Measurements from ENCODE around the gene GPS2.

GPS2 gene, protein sequence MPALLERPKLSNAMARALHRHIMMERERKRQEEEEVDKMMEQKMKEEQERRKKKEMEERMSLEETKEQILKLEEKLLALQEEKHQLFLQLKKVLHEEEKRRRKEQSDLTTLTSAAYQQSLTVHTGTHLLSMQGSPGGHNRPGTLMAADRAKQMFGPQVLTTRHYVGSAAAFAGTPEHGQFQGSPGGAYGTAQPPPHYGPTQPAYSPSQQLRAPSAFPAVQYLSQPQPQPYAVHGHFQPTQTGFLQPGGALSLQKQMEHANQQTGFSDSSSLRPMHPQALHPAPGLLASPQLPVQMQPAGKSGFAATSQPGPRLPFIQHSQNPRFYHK

DNA sequence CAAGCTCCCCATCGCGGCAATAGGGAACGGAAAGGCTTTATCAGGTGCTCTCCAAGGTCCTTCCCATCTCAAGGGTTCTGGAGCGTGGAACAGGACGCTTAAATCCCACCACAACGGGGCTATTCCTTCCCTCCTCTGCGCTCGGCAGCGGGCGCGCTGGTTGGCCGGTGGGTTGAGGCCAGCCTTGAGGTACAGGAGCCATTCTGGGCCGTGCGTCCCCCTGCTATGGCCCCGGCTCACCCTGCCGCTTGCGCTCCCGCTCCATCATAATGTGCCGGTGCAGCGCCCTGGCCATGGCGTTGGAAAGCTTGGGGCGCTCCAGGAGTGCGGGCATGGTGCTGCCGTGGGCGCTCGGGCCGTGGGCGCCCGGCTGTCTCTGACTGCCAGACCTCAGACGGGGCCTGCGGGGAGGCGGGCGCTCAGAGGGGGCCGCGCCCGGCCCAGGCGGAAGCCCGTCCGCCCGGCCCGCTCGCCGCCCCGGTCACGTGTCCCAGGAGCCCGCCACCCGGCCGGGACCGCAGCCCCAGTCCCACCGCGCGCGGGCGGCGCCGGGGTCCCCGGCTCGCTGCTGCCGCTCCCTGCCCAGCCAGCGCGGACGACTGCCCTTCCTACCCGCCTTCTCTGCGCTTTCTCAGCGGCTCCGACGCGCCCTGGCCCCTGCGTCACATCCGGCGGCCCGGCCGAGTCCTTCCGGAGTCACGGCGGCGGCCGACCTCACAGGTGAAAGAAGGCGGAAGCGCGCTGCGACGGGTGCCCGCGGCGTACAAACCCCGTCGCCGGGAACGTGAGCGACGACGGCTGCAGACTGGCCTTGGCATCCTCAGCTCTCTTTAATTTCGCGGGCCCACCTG is at the start of gene GPS2:
GPS2 (minus strand) TSS at position 642 of the 851 bp plus-strand sequence; CDS start at position 334, 308 bp downstream.
- peak; percentile 43 for DNase-seq (ENCODE audit: low read depth)

DNA sequence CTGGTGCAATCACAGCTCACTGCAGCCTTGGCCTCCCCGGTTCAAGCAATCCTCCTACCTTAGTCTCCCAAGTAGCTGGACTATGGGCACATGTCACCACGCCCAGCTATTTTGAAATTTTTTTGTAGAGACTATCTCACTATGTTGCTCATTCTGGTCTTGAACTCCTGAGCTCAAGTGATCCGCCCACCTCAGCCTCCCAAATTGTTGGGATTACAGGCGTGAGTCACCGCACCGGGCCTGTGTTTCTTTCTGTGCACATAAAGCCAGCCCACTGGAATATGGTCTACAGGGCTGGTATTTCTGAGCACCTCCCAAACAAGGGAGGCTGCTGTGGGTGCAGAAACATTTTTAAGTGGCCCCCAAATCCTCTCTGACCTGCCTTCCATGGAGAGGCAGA is 48.2 kb upstream of the GPS2 start:
- DNase-seq (ENCODE audit: low read depth): no peak

DNA sequence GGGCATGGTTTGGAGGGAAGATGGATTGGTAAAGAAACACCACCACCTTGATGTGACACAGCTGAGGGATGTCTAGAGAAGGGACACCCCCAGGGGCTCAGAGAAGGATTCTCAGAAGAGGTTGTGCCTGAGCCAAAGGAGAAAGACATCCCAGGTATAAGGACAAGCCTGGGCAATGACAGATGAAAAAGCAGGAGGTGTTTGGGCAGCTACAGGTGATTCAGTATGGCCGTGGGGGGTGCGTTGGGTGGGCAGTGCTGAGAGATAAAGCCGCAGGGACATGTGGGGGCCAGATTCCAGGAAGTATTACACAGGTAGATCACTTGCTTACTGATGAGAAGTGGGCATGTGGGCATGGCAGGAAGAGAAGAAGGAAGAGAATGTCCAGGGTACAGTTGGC is 46.7 kb upstream of the GPS2 start:
- DNase-seq (ENCODE audit: low read depth): no peak

DNA sequence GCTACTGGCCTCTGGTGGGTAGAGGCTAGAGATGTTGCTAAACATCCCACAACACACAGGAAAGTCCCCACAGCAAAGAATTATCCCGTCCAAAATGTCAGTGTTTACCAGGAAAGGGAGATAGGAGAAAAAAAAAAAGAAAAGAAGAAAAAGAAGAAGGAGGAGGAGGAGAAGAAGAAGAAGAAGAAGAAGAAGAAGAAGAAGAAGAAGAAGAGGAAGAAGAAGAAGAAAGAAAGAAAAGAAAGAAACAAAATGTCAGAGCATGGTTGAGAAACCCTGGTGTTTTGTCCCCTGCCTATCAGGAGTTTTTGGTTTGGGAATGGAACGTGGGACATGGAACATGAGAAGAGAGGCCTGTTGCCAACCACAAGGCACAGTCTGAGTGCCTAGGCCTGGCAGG is 42.2 kb upstream of the GPS2 start:
- no peak for DNase-seq (ENCODE audit: low read depth)

DNA sequence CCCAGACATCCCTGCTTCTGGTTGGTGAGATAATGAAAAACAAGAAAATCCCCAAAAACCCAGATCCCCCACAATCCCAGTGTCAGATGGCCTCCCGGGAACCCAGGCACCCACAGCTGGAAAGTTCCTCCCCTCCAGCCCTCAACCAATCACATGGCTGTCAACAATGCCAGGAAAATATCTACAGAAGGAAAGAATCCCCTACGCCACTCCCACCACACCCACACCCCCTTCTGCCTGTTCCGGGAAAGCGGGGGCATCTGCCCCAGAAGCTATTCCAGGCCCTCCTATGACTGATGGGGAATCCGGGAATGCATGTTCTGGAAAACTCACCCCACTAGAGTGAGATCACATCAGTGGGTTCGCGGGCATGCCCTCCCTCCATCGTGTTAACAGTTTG is 41.6 kb upstream of the GPS2 start:
- no peak for DNase-seq (ENCODE audit: low read depth)

DNA sequence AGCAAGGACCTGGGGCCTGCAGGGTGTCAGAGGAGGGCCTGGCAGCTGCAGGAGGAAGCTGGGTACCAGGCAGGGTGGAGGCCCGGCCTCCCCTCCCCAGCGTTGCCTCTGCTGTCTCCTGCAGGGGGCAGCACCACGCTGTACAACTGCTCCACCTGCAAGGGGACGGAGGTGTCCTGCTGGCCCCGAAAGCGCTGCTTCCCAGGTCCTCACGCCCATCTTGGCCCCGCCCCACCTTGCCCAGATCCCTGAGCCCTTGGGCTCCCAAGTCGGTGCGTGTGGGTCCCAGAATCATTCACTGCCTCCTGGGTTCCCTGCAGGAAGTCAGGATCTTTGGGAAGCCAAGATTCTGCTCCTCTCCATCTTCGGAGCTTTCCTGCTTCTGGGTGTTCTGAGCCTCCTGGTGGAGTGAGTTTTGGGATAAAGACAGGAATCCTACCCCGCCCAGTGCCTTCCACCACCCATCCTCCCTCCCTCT is 41.0 kb upstream of the GPS2 start:
- DNase-seq (ENCODE audit: low read depth): no peak

DNA sequence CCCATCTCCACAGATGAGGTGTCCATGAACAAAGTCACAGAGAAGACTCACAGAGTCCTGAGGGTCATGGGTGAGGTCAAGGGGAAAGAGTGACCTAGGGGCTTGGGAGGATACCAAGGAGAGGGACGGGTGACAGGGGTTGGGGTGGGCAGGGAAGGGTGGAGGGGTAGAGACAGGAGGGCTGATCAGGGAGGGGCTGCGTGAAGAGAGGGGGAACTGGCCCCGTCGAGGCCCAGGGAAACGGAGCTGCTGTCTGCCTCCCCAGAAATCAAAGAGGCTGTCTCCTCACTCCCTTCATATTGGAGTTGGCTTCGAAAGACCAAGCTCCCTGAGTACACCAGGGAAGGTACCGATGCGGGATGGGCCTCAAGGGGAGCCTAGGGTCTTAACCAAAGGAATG is 40.4 kb upstream of the GPS2 start:
- no peak for DNase-seq (ENCODE audit: low read depth)

DNA sequence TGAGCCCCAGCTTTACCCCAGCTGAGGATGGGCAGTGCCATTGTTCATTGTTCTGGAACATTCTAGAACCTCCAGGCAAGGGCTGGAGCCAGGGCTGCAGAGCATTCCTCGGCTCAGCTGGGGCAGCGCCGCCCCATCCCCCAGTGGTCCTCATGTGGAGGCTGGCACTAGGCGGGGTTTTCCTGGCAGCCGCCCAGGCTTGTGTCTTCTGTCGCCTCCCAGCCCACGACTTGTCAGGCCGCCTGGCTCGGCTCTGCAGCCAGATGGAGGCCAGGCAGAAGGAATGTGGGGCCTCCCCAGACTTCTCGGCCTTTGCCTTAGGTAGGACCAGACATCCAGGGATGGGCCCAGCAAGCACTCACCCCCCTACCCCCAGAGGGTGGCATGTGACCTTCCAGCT is 39.9 kb upstream of the GPS2 start, which contains the start of gene TMEM95:
TMEM95 (plus strand) TSS at position 104 of the 400 bp plus-strand sequence; CDS start at position 153, 49 bp downstream.
- no peak for DNase-seq (ENCODE audit: low read depth)

DNA sequence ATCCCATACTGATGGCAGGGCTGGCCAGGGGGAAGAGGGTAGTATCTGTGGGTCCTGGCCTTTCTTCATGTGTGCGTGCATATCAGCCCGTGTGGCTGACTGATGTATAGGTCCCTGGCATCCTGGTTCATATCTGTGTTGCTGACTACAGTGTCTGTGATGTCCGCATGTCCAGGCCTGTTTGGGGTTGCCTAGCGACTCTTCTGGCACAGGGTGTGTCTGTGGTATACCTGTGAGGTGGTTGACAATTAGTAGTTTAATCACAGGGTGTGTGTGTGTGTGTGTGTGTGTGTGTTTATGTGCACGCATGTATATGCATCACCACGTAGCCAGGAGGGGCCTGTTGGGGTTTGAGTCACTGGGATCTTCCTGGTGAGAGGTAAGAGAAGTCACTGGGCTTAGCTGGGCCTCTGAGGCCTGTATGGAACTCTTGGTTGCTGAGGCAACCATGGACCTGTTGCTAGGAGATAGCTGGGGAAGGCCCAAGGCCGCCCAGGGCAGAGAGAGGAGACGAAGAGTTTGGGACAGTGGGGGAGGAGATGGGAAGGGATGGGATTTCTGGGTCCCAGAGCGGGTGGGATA is 39.2 kb upstream of the GPS2 start:
- DNase-seq (ENCODE audit: low read depth): no peak

DNA sequence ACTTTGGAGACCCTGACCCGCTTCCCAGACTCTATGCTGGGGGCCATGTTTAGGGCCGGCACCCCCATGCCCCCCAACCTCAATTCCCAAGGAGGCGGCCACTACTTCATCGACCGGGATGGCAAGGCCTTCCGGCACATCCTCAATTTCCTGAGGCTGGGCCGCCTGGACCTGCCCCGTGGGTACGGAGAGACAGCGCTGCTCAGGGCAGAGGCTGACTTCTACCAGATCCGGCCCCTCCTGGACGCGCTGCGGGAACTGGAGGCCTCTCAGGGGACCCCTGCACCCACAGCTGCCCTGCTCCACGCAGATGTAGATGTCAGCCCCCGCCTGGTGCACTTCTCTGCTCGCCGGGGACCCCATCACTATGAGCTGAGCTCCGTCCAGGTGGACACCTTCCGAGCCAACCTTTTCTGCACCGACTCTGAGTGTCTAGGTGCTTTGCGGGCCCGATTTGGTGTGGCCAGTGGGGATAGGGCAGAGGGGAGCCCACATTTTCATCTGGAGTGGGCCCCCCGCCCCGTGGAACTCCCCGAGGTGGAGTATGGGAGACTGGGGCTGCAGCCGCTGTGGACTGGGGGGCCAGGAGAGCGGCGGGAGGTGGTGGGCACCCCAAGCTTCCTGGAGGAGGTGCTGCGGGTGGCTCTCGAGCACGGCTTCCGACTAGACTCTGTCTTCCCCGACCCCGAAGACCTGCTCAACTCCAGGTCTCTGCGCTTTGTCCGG is 37.9 kb upstream of the GPS2 start:
- DNase-seq (ENCODE audit: low read depth): no peak

DNA sequence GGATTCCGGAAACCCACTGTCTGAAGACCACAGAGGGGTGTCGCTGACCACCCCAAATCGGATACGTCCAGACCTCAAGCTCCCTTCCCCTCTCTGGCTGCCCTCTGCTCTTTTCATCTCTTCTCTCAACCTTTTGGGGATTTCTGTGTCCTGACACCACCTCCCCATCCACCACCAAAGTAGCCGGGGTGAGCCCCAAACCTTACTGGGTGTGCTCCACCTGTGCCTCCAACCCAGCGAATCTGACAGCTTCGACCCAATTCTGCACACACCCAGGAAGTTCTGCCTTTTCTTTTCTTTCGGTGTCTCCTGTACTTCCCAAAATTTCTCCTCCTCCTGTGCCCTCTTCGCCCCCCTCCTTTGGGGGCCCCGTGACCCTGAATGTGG is 37.3 kb upstream of the GPS2 start:
- no peak for DNase-seq (ENCODE audit: low read depth)

DNA sequence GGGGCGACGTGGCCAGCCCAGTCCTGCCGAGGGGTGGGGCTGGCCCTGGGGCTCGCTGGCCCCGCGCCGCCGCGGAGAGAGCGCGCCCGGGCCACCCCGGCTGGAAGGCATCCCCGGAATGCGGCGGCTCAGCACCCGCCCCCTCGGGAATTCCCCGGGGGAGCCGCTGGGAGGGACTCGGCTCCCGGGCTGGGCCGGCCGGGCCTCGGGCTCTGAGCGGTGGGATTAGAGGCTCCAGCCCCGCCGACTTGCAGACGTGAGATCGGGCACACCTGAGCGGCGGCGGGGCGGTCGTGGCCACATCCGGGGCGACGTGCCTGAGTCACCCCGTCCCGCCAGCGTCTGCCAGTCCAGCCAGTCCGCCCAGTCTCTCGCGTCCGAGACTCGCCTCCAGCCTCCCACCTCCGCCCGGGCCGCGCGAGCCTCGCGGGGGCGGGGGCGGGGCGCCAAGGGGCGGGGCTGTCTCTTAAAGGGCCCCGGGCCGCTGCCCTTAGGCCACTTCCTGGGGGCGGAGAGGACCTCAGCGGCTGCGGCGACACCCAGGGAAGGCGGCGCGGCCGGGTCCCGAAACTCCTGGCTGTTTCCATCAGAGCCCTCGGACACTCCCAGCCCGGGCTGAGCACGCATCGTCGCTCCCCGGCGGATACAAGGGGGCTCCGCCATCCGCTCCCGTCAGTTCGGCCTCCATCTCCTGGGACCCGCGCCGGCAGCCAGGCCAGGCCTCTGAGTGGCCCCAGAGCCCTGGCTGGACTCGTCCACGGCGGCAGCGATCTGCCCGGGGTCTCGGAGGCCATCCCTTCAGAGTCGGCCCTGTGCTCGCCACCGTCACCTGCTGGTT is 36.7 kb upstream of the GPS2 start, which contains the start of gene KCTD11:
KCTD11 (plus strand) TSS at position 498 of the 838 bp plus-strand sequence.
- peak; percentile 72 for DNase-seq (ENCODE audit: low read depth)

DNA sequence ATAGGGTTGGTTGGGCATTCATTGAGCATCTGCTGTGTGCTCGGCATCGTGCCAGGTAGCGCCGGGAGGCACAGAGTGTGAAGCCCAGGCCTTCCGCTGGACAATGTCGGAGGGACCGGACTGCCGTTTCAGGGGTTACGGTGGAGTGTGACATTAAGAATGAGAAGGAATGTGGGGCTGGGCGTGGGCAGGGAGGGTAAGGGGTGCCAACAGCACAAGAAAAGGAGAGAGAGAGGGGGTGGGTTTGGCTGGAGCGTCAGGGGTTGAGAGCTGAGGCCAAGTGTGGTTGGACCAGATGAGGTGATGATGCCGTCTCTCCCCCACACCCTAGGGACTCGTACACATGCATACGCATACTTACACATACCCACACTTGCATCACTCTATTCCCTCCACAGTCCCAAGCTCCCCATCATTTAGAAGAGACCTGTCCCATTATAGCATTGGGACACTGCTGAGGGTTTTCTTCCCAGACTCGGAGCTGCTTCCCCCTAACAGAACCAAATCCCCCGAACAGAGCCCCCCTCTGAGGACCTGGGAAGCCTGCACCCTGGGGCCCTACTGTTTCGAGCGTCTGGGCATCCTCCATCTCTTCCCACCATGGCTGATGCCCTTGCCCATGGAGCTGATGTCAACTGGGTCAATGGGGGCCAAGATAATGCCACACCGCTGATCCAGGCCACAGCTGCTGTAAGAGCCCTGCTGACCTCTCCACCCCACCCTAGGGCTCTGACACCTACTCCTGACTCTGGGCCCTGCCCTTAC is 33.5 kb upstream of the GPS2 start:
- no peak for DNase-seq (ENCODE audit: low read depth)

DNA sequence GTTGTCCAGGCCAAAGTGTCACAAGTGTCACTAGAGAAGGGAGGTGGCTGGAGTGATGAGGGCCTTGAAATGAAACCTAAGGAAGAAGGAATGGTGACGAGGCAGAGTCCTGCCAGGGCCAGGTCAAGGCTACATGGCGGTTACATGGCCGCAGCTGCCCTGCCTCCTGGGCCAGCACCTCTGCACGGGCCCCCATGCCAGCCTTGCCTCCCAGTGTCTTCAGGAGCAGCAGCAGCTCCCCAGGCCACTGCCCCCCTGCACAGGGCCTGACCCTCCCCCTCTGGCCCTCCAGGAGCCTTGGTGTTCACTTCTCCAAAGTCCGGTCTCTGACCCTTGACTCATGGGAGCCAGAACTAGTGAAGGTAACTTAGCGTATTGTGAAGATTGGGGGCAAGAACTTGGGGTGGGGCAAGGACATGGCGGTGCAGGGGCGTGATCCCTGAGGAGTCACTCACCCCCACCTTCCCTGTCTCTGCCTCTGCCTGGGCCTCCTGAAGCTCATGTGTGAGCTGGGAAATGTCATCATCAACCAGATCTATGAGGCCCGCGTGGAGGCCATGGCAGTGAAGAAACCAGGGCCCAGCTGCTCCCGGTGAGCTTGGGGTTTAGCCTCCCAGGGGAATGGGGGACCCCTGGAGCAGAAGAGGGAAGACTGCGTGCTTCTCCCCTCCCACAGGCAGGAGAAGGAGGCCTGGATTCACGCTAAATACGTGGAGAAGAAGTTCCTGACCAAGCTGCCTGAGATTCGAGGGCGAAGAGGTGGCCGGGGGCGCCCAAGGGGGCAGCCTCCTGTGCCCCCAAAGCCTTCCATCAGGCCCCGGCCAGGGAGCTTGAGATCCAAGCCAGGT is 32.7 kb upstream of the GPS2 start:
- no peak for DNase-seq (ENCODE audit: low read depth)

DNA sequence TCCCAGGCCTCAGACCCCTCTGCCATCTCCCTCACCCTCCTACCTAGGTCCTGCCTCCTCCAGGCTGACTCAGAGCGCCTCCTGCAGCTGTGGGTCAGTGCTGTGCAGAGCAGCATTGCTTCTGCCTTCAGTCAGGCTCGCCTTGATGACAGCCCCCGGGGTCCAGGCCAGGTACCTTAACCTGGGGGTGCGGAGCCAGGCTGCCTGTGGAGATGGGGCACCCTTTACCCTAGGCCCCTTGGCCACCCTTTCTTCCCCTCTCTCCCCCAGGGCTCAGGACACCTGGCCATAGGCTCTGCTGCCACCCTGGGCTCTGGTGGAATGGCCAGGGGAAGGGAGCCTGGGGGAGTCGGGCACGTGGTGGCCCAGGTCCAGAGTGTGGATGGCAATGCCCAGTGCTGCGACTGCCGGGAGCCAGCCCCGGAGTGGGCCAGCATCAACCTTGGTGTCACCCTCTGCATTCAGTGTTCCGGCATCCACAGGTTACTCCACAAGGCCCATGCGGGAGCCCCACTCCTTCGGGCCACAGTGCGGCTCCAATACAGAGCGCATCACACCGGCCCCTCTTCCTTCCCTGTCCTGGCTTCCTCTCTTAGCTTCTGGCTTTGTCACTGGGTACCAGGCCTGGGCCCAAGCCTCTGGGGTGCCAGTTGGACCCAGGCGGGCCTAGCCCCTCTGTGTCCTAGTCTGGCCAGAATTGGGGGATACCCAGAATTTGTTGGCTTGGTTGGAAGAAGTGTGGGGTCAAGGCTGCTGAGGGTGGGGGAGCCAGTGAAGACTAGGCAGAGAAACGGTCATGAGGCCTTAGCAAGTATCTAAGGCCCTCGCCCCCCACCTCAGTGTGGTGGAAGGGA is 31.8 kb upstream of the GPS2 start:
- DNase-seq (ENCODE audit: low read depth): no peak

DNA sequence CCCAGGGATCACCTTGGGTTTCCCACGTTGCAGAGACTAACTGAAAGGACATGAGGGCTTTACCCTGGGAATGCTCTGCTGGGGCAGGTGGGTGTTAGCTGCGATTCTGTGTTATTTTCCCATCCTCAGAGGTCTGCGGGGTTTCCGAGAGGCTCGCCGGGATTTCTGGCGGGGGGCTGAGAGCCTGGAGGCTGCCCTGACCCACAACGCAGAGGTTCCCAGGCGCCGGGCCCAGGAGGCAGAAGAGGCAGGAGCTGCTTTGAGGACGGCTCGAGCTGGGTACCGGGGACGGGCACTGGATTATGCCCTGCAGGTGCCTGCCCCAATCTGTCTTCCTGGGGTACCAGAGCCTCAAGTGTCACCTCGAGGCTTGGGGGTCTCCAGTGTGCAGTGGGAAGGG is 28.1 kb upstream of the GPS2 start:
- no peak for DNase-seq (ENCODE audit: low read depth)

DNA sequence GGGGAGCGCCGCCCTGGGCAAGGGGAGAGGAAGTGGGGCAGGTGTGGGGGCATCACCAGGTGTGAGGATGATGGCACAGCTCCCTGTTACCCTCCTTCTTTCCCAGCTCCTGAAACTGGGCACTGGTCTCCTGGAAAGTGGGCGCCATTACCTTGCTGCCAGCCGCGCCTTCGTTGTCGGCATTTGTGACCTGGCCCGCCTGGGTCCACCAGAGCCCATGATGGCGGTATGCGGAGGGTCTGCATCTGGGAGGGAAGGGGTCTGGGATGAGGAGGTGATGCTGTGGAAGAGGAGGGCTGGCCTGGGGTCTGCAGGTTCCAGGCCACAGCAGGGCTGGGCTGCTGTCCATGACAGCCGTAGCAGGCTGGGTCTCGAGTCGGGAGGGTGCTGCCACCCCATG is 26.7 kb upstream of the GPS2 start:
- DNase-seq (ENCODE audit: low read depth): no peak

DNA sequence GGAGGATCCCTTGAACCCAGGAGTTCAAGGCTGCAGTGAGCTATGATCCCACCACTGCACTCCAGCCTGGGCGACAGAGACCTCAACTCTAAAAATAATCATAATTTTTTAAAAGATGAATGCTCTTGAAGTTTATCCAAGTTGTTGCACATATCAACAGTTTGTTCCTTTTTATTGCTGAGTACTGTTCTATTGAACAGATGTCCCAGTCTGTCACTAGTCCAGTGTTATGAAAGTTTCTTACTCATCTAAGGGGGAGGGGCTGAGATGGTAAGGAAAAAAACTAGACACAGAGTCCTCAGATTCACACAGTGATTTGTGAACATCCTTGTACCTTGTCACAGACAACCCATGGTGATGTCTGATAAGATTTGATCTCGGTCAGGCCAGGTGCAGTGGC is 25.0 kb upstream of the GPS2 start:
- no peak for DNase-seq (ENCODE audit: low read depth)
